GM18526 (cell line): Measurements from ENCODE around the gene TRIM43.
"Not testable (repeated sequence)": the region's sequence is repeated elsewhere in the genome, so short reads cannot be mapped to it uniquely, and the experiment has no call there.

Source experiments
- POLR2A ChIP-seq: IDR thresholded peaks from 3 replicates; pipeline ENCODE4 v1.6.1; 2011; ENCODE audit not compliant: insufficient read length; ENCODE audit errors: extremely low read depth

The TRIM43 gene

DNA sequence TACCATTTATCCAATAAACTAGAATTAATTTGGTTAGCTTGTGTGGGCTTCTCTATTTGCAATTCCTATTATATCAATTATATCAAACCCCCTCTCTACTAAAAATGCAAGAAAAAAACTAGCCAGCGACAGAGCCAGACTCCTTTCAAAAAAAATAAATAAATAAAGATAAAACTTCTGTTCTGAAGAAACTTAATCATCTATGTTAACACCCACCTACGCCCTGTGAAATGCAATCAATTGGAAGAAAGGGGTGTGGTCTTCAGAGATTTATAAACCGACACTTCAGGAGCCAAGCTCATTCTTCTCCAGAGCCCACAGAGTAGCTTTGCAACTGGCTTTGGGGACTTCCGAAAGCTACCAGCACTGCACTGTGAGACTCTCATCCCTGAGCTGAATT lies at the start of gene TRIM43:
TSS of gene TRIM43 (plus strand) at position 301 of the 400 bp plus-strand sequence. CDS start 2,023 bp downstream, outside the sequence.
- not testable (repeated sequence) for TF ChIP-seq POLR2A

DNA sequence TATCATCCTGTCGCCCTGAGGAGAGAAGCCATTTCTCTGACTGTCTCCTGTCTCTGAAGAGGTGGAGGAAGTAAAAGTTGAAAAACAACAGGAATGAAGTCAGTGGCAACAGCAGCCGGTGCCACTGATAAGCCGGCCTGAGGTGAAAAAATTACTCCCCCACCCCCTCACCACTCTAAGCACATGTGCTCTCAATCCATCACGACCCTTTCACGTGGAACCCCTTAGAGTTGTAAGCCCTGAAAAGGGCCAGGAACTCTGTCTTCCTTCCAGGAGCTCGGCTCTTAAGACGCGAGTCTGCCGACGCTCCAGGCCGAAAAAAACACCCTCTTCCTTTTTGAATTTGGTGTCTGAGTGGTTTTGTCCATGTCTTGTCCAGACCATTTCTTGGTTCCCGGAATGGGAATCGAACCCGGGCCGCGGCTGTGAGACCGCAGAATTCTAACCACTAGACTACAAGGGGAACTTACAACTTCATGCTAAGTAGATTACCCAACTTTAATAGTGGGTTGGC lies 40.7 kb upstream of the TRIM43 start:
- TF ChIP-seq POLR2A, result no peak

DNA sequence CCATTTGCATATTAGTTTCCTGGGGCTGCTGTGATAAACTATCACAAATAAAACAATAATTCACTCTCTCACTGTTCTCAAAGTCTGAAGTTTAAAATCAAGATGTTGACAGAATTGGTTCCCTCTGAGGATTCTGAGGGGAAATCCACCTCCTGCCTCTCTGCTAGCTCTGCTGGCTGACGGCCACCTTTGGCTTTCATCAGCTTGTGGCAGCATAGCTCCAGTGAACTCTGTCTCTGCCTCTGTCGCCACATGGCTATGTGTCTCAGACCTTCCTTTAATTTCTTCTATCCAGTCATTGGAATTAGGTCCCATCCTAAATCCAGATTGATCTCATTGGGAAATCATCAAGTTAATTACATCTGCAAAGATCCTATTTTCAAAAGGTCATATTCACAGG lies 38.9 kb upstream of the TRIM43 start:
- no peak for TF ChIP-seq POLR2A

DNA sequence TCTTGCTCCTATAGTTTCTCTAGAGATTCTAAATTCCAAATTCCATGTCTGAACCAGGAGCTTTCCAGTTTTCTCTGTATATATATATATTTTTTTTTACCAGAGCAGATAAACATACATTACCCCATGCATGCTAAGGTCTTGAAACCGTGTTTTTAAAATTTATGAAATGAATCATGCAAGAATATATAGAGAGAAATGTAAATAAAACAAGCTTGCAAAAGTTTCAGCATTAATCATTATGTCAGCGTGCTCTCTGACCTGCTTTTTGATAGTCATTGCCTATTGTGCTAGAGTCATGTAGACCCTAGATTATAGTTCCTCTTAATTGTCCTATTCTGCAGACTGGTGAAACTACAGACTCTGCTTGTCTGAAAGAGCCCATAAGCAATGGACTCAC lies 22.6 kb upstream of the TRIM43 start:
- TF ChIP-seq POLR2A, result no peak

DNA sequence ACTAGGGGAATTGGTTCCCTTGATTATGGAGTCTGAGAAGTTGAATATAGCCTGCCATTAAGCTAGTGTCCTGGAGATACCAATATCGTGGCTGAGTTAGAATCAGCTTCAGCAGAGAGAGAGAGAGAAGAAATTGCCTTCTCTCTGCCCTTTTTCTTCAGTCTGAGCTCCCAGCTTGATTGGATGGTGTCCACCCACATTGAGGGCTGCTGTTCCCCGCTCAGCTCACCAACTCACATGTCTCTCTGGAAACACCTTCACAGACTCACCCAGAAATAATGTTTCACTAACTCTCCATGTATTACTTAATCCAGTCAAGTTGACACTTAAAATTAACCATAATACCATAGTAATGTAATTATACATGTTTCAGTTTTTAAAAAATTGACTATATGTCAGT lies 17.9 kb upstream of the TRIM43 start:
- TF ChIP-seq POLR2A, result no peak

DNA sequence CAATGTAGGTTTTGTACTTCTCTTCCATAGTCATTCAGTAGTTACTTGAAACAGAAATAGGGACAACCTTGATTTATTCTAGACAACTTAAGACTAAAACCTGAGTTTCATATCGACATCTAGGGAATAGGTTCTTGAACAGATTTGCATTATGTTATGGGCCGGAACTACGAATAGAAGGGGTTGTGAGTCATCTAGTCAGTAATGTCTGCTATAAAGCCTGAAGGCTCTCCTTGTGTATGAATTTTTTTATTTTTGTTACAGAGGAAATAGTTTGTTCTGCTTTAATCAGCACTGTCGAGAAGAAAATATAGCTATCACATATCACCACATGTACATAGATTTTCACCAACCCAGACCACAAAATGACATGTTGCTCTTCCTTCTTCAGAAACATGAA lies 17.3 kb upstream of the TRIM43 start:
- no peak for TF ChIP-seq POLR2A

DNA sequence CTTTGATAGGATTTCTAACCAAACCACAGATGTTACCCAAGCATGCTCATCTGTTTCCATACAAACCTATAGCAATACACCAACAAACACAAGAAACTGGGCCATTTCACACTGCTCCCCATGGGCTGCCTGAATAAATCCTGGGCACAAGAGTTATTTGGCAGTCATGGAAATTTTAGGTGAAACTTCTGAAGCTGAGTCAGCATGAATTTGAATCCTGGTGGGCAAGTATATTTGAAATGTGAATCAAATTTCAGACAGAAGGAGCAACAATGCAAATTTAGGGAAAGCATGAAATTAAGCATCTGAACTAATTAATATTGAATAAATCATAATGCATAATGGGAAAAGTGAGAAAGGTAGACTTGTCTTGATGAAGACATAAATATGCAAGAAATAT lies 15.9 kb upstream of the TRIM43 start:
- TF ChIP-seq POLR2A, result no peak

DNA sequence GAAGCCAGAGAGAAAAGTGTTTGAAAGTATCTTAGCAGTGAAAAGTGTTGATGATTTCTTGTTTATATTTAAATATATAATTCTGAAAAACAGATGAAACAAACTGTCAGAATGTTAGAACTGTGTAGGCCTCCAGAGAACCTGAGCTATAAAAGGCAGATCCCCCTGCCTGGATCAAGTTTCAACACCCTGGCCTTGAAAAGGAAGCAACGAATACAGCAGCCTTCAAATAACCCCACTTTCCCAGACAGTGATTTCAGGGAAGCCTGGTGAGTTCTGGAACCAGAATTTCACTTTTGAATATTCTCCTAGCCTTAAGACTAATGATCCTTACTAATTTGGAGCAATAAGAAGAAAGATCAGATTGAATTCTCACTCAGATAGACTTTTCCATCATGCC lies 13.3 kb upstream of the TRIM43 start:
- TF ChIP-seq POLR2A, result no peak
